CD4-positive, alpha-beta memory T cell (primary cell): Measurements from ENCODE around the gene NKAIN2. TPM values are rescaled to one million over a fixed set of nuclear protein-coding genes. Genes with fewer than 3 reads are reported as not detected.
"Not testable (repeated sequence)": the region's sequence is repeated elsewhere in the genome, so short reads cannot be mapped to it uniquely, and the experiment has no call there.

Experiments
- CTCF ChIA-PET: fragments of 350-600 bp; sonication (Branson Sonifier 250); formaldehyde crosslinking; loops from one replicate; lab custom pipeline; 2021; ENCODE audit warnings: inconsistent platforms; ENCODE audit not compliant: partially characterized antibody; lab: Charles Lee
- POLR2A ChIA-PET: fragments of 350-600 bp; sonication (Branson Sonifier 250); formaldehyde crosslinking; loops from one replicate; lab custom pipeline; 2021; ENCODE audit not compliant: partially characterized antibody; lab: Charles Lee
- DNase-seq, 5 donors: peaks; one replicate each; pipeline versions ENCODE4 v3.0.0 to v3.0.0-alpha.2; 2020 to 2022; ENCODE audit warnings: mixed read lengths in 1 of 5
- H3K27ac ChIP-seq: one replicate; pipeline ENCODE4 v1.7.0; 2013; ENCODE audit warnings: low read depth, low read length
- H3K27me3 ChIP-seq: 2 replicates; pipeline ENCODE4 v1.7.0; 2013; ENCODE audit warnings: mild to moderate bottlenecking, low read length, moderate library complexity; ENCODE audit not compliant: insufficient read depth
- H3K36me3 ChIP-seq: 2 replicates; pipeline ENCODE4 v1.7.0; 2013; ENCODE audit warnings: mild to moderate bottlenecking, low read length, moderate library complexity; ENCODE audit not compliant: insufficient read depth
- H3K4me1 ChIP-seq: 2 replicates; pipeline ENCODE4 v1.7.0; 2013; ENCODE audit warnings: mild to moderate bottlenecking, low read length, moderate library complexity; ENCODE audit not compliant: insufficient read depth
- H3K4me3 ChIP-seq, 2 donors: one replicate each; pipeline ENCODE4 v1.7.0; 2013; ENCODE audit warnings: low read length in 2 of 2, mild to moderate bottlenecking in 1 of 2
- H3K9me3 ChIP-seq, 2 donors: one replicate each; pipeline ENCODE4 v1.7.0; 2013; ENCODE audit warnings: low read length in 2 of 2, control low read depth in 1 of 2; ENCODE audit not compliant: control insufficient read depth in 1 of 2
- H3K27ac Mint-ChIP-seq, 7 donors: one replicate each; pipeline ENCODE4 v1.8.0; 2020 to 2021; ENCODE audit warnings: mixed read lengths in 7 of 7, mild to moderate bottlenecking in 6 of 7, inconsistent platforms in 3 of 7, moderate library complexity in 3 of 7
- H3K27me3 Mint-ChIP-seq, 2 donors: one replicate each; pipeline ENCODE4 v1.8.0; 2020 to 2021; ENCODE audit warnings: mixed read lengths in 2 of 2
- H3K36me3 Mint-ChIP-seq, 2 donors: one replicate each; pipeline ENCODE4 v1.8.0; 2020 to 2021; ENCODE audit warnings: mixed read lengths in 2 of 2, inconsistent platforms in 1 of 2, mild to moderate bottlenecking in 1 of 2
- H3K4me1 Mint-ChIP-seq, 4 donors: one replicate each; pipeline ENCODE4 v1.8.0; 2020 to 2021; ENCODE audit warnings: mixed read lengths in 4 of 4, mild to moderate bottlenecking in 1 of 4
- H3K4me3 Mint-ChIP-seq, 8 donors: one replicate each; pipeline ENCODE4 v1.8.0; 2020 to 2021; ENCODE audit warnings: mixed read lengths in 8 of 8, mild to moderate bottlenecking in 7 of 8, moderate library complexity in 6 of 8, inconsistent platforms in 3 of 8
- H3K9me3 Mint-ChIP-seq, 8 donors: one replicate each; pipeline ENCODE4 v1.8.0; 2020 to 2021; ENCODE audit warnings: mixed read lengths in 8 of 8, mild to moderate bottlenecking in 5 of 8, inconsistent platforms in 3 of 8, moderate library complexity in 1 of 8
- intact Hi-C: fragments of 100-400 bp; cut with micrococcal nuclease; formaldehyde crosslinking; loops from one replicate; pipeline ENCODE4 v1.15.1; 2023
- polyA plus RNA-seq, 2 donors: library from polyadenylated mRNA; unstranded; fragments of 300-500 nt; fragmentation: Illumina TruSeq; gene quantifications; one replicate each; pipeline ENCODE4 v1.2.3, GENCODE V29; 2021
- total RNA-seq, 2 experiments: library from RNA; stranded (reverse); gene quantifications; one replicate each; pipeline ENCODE4 v1.2.3, GENCODE V29; 2021

The NKAIN2 gene
- total and polyA plus RNA-seq, 4 experiments from 2014 or later = not detected

DNA sequence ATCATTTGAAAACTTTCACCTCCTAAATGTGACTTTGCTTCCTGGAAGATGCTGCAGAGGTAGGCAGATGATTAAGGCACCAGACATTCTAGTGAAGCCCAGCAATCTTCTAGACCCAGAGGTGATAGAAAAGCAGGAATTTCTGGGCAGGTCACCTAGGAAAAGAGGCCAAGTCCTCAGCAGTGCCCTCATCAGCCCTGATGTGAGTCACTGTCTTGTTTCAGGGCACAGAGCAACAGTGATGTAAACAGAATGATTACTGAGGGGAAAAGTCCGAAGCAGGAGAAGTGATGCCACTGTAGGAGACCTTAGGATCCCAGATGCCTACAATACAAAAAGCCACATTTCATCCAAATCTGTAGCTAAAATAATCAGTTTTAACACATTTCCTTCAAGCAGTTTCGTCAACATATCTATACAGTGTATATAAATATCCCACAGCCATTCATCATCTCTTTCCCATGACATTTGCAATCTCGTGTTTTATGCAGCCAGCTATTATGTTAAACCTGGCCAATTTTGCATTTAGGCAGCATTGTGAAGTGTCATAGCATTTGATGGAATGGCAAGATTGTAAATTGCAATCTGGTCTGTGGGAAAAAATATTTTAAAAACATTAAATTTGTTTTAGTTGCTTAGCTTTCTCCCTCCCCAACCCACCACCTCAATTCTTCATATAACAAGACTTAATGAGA, 757.4 kb downstream of the NKAIN2 start:
- H3K4me1 Mint-ChIP-seq = no peaks in the 10 kb centered on the region

DNA sequence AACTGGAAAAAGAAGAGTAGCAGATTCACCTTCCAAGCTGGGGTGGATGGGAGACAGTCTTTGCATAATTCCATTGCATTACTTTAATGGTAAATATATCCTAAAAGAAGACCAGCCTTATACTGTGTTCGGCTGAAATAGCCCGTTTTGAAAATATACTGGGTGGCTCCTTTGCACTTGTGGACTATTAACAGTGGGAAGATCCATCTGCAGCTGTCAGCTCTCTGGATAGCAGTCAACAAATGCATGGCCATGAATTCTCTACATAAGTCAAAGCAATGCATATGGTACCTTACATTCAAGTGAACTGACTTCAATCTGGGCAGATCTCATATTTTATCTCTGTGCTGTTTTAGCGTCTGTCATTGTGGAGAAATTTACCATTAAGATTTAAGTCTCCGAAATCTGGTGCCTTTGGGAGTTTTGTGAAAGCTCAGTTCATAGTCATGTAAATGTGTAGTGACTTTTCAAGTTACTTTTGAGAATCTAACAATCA, 758.0 kb downstream of the NKAIN2 start:
- Mint-ChIP-seq H3K4me1 (no peaks in the 10 kb centered on the region), H3K9me3 (peaks cover 0 to 6% (median 2%) of the 10 kb centered on the region in 8 donors), H3K36me3 (no peaks in the 10 kb centered on the region), H3K27ac (no peak overlapping the region), H3K27me3 (no peaks in the 10 kb centered on the region), H3K4me3 (no peak overlapping the region)
- Histone ChIP-seq H3K9me3 (no peaks in the 10 kb centered on the region), H3K27ac (no peak overlapping the region), H3K4me1 (no peaks in the 10 kb centered on the region), H3K36me3 (no peaks in the 10 kb centered on the region), H3K4me3 (no peak overlapping the region), H3K27me3 (no peaks in the 10 kb centered on the region)
- POLR2A ChIA-PET = no interaction called here
- CTCF ChIA-PET = no interaction called here
- no peak for DNase-seq
- intact Hi-C loops = no loop called here

More for the DNA sequence above, 757.4 kb downstream of the NKAIN2 start:
- ChIA-PET CTCF (no interaction called here), POLR2A (no interaction called here)
- no peaks in the 10 kb centered on the region for H3K27me3 Mint-ChIP-seq
- intact Hi-C loops = no loop called here
- Histone ChIP-seq H3K4me3 (no peak overlapping the region), H3K4me1 (no peaks in the 10 kb centered on the region), H3K27ac (no peak overlapping the region), H3K36me3 (no peaks in the 10 kb centered on the region), H3K9me3 (no peaks in the 10 kb centered on the region), H3K27me3 (no peaks in the 10 kb centered on the region)
- H3K27ac Mint-ChIP-seq = no peak overlapping the region
- H3K36me3 Mint-ChIP-seq = no peaks in the 10 kb centered on the region
- peaks cover 0 to 7% (median 4%) of the 10 kb centered on the region in 8 donors for H3K9me3 Mint-ChIP-seq
- DNase-seq = no peak
- no peak overlapping the region for H3K4me3 Mint-ChIP-seq

DNA sequence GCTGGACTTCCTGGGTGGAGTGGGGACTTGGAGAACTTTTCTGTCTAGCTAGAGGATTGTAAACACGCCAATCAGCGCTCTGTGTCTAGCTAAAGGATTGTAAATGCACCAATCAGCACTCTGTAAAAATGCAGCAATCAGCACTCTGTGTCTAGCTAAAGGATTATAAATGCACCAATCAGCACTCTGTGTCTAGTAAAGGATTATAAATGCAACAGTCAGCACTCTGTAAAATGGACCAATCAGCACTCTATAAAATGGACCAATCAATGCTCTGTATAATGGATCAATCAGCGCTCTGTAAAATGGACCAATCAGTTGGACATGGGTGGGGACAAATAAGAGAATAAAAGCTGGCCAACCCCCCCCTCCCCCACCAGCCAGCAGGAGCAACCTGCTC, 760.5 kb downstream of the NKAIN2 start:
- H3K27me3 Mint-ChIP-seq, H3K4me3 ChIP-seq, H3K36me3 ChIP-seq, intact Hi-C loops, POLR2A ChIA-PET, H3K27ac ChIP-seq, H3K27me3 ChIP-seq, H3K4me3 Mint-ChIP-seq, H3K9me3 ChIP-seq, H3K9me3 Mint-ChIP-seq, H3K4me1 Mint-ChIP-seq, CTCF ChIA-PET, DNase-seq, H3K4me1 ChIP-seq, H3K27ac Mint-ChIP-seq, H3K36me3 Mint-ChIP-seq: not testable (repeated sequence)

DNA sequence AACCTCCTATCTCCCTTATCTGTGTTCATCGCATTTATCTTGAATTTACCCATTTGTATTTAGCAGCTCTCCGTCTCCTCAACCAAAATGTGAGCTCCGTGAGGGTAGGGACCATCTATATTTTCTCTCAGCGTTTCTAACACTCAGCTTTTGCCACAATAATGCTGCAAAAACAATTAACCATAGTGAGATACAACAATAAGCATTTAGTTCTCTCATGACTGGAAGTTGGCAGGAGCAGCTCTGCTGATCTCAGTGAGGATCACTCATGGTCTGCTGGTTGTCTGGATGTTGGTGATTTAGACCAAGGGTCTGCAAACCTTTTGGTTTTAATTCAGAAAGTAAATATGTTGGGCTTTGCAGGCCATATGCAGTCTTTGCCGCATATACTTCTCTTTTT, 763.7 kb downstream of the NKAIN2 start:
- H3K4me1 Mint-ChIP-seq = no peaks in the 10 kb centered on the region
- H3K9me3 Mint-ChIP-seq = peaks cover 3 to 14% (median 7%) of the 10 kb centered on the region in 8 donors
- no peaks in the 10 kb centered on the region for H3K36me3 ChIP-seq
- ChIA-PET CTCF (no interaction called here), POLR2A (no interaction called here)
- DNase-seq = no peak
- no peaks in the 10 kb centered on the region for H3K36me3 Mint-ChIP-seq
- no peak overlapping the region for H3K4me3 ChIP-seq
- no peak overlapping the region for H3K27ac Mint-ChIP-seq
- no peaks in the 10 kb centered on the region for H3K9me3 ChIP-seq
- H3K27me3 Mint-ChIP-seq = no peaks in the 10 kb centered on the region
- no peaks in the 10 kb centered on the region for H3K27me3 ChIP-seq
- intact Hi-C loops = no loop called here
- H3K4me3 Mint-ChIP-seq = no peak overlapping the region
- no peak overlapping the region for H3K27ac ChIP-seq
- no peaks in the 10 kb centered on the region for H3K4me1 ChIP-seq

DNA sequence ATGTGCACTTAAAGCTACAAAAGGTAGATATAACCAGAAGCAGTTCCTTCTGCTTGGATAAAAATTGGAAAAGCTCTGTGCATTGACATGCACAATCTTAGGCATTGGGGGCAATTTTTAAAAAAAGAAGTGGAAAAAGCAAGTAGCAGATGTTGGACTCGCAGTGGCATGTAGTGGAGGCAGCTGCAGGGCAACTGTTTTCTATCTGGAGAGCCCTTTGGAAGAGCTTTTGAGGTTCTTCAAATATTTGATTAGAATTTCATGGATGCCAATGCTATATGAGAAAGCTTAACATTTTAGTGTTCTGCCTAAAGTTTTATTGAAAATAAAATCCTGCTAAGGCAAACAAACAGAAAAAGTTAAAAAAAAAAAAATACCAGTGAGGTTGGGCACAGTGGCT, 770.3 kb downstream of the NKAIN2 start:
- no peaks in the 10 kb centered on the region for H3K27me3 ChIP-seq
- no peak overlapping the region for H3K4me3 Mint-ChIP-seq
- no peaks in the 10 kb centered on the region for H3K36me3 ChIP-seq
- peaks cover 0 to 12% (median 4%) of the 10 kb centered on the region in 8 donors for H3K9me3 Mint-ChIP-seq
- no peaks in the 10 kb centered on the region for H3K9me3 ChIP-seq
- POLR2A ChIA-PET = no interaction called here
- no peaks in the 10 kb centered on the region for H3K4me1 ChIP-seq
- no peak overlapping the region for H3K27ac Mint-ChIP-seq
- H3K4me3 ChIP-seq = no peak overlapping the region
- no peaks in the 10 kb centered on the region for H3K36me3 Mint-ChIP-seq
- no peak overlapping the region for H3K27ac ChIP-seq
- intact Hi-C loops = no loop called here
- no peaks in the 10 kb centered on the region for H3K27me3 Mint-ChIP-seq
- CTCF ChIA-PET = no interaction called here
- DNase-seq = no peak
- H3K4me1 Mint-ChIP-seq = no peaks in the 10 kb centered on the region

DNA sequence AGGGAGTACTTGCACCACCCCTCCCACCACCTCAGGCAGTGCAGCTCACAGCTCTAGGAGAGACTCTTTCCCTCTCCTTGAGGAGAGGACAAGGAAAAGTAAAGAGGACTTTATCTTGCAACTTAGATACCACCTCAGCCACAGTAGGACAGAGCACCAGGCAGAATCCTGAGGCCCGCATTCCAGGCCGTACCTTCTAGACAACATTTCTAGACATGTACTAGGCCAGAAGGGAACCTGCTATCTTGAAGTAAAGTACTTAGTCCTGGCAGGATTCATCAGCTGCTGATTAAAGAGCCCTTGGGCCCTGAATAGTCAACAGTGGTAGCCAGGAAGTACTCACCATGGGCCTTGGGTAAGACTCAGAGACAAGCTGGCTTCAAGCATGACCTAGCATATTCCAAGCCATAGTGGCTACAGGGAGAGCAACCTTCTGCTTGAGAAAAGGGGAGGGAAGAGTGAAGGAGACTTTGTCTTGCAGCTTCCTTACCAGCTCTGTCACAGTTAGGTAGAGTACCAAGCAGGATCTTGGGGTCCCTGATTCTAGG, 774.1 kb downstream of the NKAIN2 start:
- H3K27me3 Mint-ChIP-seq = no peaks in the 10 kb centered on the region
- Histone ChIP-seq H3K9me3 (no peaks in the 10 kb centered on the region), H3K36me3 (no peaks in the 10 kb centered on the region), H3K27ac (no peak overlapping the region), H3K4me1 (no peaks in the 10 kb centered on the region), H3K4me3 (no peak overlapping the region), H3K27me3 (no peaks in the 10 kb centered on the region)
- DNase-seq = no peak
- no peaks in the 10 kb centered on the region for H3K4me1 Mint-ChIP-seq
- peaks cover 0 to 4% (median 0%) of the 10 kb centered on the region in 8 donors for H3K9me3 Mint-ChIP-seq
- H3K27ac Mint-ChIP-seq = no peak overlapping the region
- intact Hi-C loops = no loop called here
- ChIA-PET POLR2A (no interaction called here), CTCF (no interaction called here)
- no peaks in the 10 kb centered on the region for H3K36me3 Mint-ChIP-seq
- H3K4me3 Mint-ChIP-seq = no peak overlapping the region

DNA sequence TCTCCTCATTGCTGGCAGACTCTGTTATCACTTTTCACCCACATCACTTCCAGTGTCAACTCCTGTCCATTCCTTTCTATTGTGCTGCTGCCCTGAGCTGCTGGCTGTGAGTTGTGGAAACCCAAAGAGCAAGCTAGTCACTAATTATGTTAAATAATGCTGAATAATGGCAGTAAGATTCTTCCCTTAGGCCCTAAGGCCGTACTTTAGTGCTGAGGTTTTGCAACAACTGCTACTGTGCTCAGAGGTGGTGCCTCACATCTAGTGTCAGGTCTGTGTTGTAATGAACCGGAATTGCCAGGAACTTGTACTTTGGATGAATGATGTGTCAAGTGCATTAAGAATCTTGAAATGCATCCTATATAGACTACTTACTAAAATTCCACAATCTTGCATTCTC, 786.3 kb downstream of the NKAIN2 start:
- Histone ChIP-seq H3K27ac (no peak overlapping the region), H3K9me3 (no peaks in the 10 kb centered on the region), H3K27me3 (no peaks in the 10 kb centered on the region), H3K4me1 (no peaks in the 10 kb centered on the region), H3K4me3 (no peak overlapping the region), H3K36me3 (no peaks in the 10 kb centered on the region)
- DNase-seq = no peak
- Mint-ChIP-seq H3K27ac (no peak overlapping the region), H3K4me3 (no peak overlapping the region), H3K27me3 (no peaks in the 10 kb centered on the region), H3K36me3 (no peaks in the 10 kb centered on the region), H3K9me3 (peaks cover 0 to 6% (median 0%) of the 10 kb centered on the region in 8 donors), H3K4me1 (no peaks in the 10 kb centered on the region)
- intact Hi-C loops = no loop called here
- ChIA-PET CTCF (no interaction called here), POLR2A (no interaction called here)
